ENCODE data around the gene WDTC1.

DNA sequence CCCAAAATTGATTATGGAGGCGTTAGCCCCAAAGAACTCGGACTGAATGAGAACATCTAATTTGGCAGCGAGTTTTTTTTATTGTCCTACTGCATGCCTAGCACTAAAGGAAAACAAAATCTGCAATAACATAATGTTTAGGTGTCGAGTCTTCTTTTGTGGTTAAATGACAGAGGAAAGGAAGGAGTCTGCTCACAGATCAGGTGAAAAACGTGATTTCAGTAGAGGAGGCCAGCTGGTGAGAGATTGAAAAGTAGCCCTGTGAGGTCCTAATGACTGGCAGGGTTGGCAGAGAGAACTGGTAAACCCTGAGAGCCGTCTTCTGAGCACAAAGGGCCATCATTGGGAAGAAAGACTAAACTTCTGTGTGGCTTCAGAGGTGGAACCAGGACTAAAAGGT is 24.2 kb downstream of the WDTC1 start:
- TF ChIP-seq, protein P1, sequence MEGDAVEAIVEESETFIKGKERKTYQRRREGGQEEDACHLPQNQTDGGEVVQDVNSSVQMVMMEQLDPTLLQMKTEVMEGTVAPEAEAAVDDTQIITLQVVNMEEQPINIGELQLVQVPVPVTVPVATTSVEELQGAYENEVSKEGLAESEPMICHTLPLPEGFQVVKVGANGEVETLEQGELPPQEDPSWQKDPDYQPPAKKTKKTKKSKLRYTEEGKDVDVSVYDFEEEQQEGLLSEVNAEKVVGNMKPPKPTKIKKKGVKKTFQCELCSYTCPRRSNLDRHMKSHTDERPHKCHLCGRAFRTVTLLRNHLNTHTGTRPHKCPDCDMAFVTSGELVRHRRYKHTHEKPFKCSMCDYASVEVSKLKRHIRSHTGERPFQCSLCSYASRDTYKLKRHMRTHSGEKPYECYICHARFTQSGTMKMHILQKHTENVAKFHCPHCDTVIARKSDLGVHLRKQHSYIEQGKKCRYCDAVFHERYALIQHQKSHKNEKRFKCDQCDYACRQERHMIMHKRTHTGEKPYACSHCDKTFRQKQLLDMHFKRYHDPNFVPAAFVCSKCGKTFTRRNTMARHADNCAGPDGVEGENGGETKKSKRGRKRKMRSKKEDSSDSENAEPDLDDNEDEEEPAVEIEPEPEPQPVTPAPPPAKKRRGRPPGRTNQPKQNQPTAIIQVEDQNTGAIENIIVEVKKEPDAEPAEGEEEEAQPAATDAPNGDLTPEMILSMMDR (conservative IDR thresholded peaks at IDR 0.05; ENCODE audit: low read depth, low read length): no peak
- no peak for TF ChIP-seq EZH2 (IDR thresholded peaks at IDR 0.05; ENCODE audit: low read length, unreplicated experiment)
